GM19372 (cell line): ENCODE measurements around the gene CCNG2.

ENCODE experiments used
- ATAC-seq: cut with Tn5 transposase; IDR thresholded peaks from one replicate; pipeline ENCODE4 v1.9.1; 2021; ENCODE audit warnings: mild to moderate bottlenecking, low read depth, moderate library complexity; ENCODE audit not compliant: unreplicated experiment

The CCNG2 gene

GRCh38 chr4:77174426-77174825, 17.4 kb downstream of the CCNG2 start:
- no peak for ATAC-seq

- no peak for ATAC-seq
Observed at GRCh38 chr4:77175201-77175611, 18.2 kb downstream of the CCNG2 start.

- no peak for ATAC-seq
Observed at GRCh38 chr4:77176640-77177039, 19.6 kb downstream of the CCNG2 start.

GRCh38 chr4:77177199-77177598, 20.2 kb downstream of the CCNG2 start:
- ATAC-seq = no peak

DNA sequence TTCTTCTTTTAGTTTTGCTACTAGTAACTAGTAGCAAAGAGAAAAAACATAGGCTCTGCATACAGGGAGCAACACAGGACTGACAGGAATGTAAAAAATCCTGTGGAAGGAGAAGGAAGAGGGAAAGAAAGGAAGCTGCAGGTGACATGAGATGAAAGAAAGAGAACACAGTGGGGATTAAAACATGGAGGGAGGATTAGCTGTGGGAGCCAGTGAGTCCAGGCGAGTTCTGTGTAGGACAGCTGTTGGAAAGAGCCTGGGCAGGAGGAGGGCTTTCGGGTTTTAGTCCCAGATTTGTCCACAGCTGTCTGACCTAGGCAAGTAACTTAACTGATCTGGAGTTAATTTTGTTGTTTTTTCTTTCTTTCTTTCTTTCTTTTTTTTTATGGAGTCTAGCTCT, 21.6 kb downstream of the CCNG2 start:
- ATAC-seq = no peak

DNA sequence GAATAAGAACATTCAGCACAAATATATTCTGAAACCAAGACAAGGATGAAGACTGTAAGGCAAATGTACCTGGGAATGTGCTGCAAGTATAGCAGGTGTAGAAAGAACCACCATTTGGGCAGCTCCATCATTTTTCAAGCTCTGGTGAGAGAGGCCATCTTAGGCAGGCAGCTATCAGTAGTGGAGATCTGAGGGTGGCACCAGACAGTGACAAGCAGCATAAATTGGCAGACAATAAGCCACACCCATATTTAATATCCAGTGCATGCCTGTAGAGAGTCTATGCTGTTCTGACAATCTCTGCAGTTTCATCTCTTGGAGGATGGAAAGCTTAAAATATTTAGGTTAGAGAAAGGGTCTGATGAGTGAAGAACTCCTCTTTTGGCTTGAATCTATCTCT, 22.5 kb downstream of the CCNG2 start:
- no peak for ATAC-seq

- no peak for ATAC-seq
Observed at GRCh38 chr4:77181720-77182119, 24.7 kb downstream of the CCNG2 start.

GRCh38 chr4:77183777-77184420, 26.9 kb downstream of the CCNG2 start:
- no peak for ATAC-seq

- no peak for ATAC-seq
Observed at GRCh38 chr4:77184974-77185373, 28.0 kb downstream of the CCNG2 start.

- ATAC-seq = no peak
Observed at GRCh38 chr4:77185686-77186085, 28.7 kb downstream of the CCNG2 start.

- no peak for ATAC-seq
Observed at GRCh38 chr4:77187322-77187721, 30.3 kb downstream of the CCNG2 start.

DNA sequence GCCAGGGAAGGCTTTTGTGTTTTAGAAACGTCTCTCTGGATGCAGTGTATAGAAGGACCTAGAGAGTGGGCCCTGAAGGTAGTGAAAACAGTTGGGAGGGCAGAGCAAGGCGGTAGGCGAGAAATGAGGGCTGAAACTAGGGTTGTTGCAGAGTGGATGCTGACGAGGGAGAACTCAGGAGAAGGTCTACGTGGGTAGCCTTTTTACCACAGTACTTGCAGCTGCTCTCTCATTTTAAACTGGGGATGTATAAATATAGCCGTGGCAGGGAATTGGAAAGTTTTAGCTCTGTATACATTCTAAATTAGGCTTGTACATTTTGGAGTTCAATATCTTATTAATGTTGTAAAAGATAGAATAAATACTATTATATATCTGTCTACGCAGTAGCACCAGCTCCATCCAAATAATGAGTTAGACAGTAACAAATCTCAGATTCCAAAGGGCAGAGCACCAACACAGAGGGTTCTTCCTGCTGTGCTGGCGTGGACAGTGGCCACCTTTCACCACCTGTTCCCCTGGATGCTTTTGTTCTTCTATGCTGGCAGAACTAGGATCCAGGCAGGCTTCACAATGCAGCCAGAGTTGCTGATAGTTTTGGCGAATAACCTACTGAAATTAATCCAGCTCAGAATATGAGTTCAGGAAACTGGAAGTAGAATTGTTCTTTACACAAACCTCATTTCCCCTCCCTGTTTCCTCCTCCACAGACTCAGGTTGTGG, 31.7 kb downstream of the CCNG2 start:
- ATAC-seq = no peak

DNA sequence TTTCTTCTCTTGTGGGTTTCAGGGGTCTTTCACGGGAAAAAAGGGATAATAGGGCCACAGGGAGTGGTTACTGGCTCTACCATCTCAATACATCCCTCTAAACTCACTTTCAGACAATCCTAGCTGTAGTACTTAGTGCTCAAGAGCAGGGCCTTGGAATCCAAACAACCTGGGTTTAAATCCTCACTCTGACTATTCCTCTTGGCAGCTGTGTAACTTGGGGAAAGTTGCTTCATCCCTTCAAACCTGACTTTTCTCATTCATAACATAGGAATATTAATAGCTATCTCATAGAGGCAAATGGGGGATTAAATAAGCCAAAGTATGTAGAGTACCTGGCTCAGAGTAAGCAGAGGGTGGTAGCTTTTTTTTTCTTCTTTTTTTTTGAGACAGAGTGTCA, 32.4 kb downstream of the CCNG2 start:
- no peak for ATAC-seq

GRCh38 chr4:77190053-77190452, 33.0 kb downstream of the CCNG2 start:
- ATAC-seq = no peak

- no peak for ATAC-seq
Observed at GRCh38 chr4:77193046-77193445, 36.0 kb downstream of the CCNG2 start.

DNA sequence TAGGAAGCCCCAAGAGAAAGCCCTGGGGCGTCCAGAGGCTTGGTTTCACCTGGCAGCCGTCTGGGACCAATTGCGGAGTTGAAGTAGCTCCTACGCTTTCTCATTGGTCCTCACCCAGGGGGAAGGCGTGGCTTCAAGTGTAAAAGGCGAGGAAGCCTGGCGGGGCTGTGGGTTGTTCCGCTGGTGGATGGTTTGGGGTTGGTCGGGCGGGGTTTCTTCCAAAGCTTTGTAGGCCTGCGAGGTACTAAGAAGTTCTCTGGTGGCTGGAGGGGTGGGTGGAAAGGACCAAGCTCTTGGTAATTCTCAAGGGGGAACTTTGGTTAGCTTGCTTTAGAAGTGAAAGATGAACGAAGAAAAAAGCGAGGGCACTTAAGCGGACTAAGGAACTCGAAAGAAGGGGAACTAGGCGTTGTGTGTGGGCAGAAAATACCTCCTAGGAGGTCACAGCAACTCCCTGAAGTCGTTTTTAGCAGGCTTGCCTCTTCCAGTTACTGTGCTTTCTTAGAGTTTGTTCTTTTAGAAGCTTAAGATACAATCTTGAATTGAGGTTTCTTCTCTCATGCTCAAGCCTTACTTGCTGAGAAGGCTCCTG, 36.6 kb downstream of the CCNG2 start:
- ATAC-seq = peak; percentile 88

DNA sequence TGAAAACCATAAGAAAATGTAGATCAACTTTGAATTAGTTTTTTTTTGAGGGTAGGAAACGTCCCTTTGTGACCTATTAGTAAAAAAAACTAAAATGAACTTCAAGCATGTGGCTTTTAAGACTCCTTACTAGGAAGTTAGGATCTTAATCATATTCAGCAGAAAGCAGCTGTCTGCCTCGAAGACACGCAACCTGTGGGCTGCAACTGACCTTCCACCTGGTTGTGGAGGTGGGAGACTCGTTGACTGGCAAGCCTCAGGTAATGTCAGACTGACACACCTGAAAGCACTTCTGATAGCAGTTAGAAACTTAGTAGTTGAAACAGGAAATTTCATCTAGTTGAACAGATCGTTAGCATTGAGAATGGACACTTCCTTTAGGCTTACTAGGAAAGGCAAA, 37.4 kb downstream of the CCNG2 start:
- ATAC-seq = no peak

DNA sequence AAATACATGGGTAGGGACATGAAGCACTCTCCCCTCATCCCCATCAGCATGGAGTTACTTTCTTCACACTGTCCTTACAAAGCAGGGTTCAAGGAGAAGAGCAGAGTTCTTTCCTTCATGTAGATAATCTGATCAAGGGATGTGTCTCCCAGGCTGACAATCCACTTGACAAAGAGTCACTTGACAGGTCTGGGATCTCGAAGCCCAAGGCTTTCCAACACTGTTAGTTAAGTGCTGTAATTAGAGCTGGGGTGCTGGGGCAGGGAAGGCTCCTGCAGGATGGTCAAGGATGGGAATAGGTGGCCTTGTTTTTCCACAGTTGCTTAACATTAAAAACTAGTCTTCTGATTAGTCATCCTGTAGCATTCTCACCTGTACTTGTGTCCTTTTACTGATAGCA, 38.0 kb downstream of the CCNG2 start:
- ATAC-seq = no peak

GRCh38 chr4:77196866-77197265, 39.9 kb downstream of the CCNG2 start:
- no peak for ATAC-seq

DNA sequence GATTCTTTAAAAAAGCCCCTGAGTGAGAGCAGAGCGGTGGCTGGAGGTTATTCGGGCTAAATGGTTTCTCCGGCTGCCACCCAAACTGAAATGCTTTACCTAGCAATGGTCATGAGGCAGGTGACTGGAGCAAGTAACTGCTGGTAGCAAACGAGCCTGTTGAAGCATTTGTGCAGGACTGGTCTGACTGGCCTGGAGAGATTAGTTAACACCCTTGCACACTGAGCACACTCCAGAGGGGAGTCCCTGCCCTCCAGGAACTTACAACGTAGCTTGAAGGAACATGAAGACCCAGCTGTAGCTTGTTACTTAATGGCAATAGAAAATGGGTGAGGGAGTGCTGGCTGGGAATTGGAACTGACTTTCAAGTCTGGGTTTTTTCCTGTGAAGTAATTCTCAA, 40.4 kb downstream of the CCNG2 start:
- no peak for ATAC-seq

DNA sequence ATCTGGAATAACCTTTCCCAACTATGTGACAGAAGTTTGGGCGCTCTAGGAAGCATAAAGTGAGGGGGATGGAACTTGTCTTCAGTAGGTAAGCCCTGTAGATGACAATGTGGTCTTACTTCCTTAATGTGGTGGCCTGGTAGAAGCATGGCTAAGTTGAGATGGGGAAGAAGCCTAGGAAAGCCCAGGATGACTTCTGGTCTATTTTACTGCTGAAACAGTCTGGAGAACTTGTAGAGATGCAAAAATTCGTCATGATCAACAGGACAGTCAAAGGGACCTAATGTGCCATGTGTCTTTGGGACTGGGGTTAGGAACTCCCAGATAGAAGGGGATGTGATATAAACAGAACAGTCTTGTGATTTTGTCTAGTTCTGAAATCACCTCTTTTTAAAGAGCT, 40.8 kb downstream of the CCNG2 start:
- ATAC-seq = no peak

- ATAC-seq = no peak
Observed at GRCh38 chr4:77199276-77199675, 42.3 kb downstream of the CCNG2 start.
